Measurements from ENCODE around the gene CD99L2. TPM values are rescaled to one million over a fixed set of nuclear protein-coding genes. Genes with fewer than 3 reads are reported as not detected.

CD99L2 gene
- total RNA-seq, 2 experiments from 2014 or later = 5.9 to 12.3 TPM

GRCh38 chrX:150834695-150835094 lies 63.8 kb downstream of the CD99L2 start:
- H3K27ac ChIP-seq (ENCODE audit: low read depth, low read length, poor library complexity, severe bottlenecking) = no peak overlapping the region
- H3K9me2 ChIP-seq (ENCODE audit: insufficient read depth, low read length) = no peaks in the 10 kb centered on the region
- H3K4me1 ChIP-seq (ENCODE audit: insufficient read depth, low read length, poor library complexity, severe bottlenecking) = no peaks in the 10 kb centered on the region
- no peak overlapping the region for H3K4me2 ChIP-seq (ENCODE audit: low read length)
- no peak for TF ChIP-seq EZH2phosphoT487 (IDR thresholded peaks at IDR 0.05; ENCODE audit: borderline replicate concordance, low read depth, low read length)
- no peak for TF ChIP-seq CTCF (conservative IDR thresholded peaks at IDR 0.05; ENCODE audit: low read length)
- H2AFZ ChIP-seq (ENCODE audit: low read length) = no peak overlapping the region
- no peak overlapping the region for H3K4me3 ChIP-seq (ENCODE audit: low read depth, low read length, poor library complexity, severe bottlenecking)
- H3K36me3 ChIP-seq (ENCODE audit: insufficient read depth, low read length) = no peaks in the 10 kb centered on the region
- H3K79me2 ChIP-seq (ENCODE audit: insufficient read depth, low read depth, low read length) = no peaks in the 10 kb centered on the region
- DNase-seq (ENCODE audit: low spot score) = no peak
- ChIA-PET POLR2A (interaction anchor here (0.6 kb wide), 1 partner anchor 12 kb away, joined by 3 read pairs; no protein-coding TSS in a partner anchor), CTCF (ENCODE audit: unreplicated experiment) (no interaction called here)
- no peaks in the 10 kb centered on the region for H4K20me1 ChIP-seq (ENCODE audit: insufficient read depth, low read length)
- no peaks in the 10 kb centered on the region for H3K9me3 ChIP-seq (ENCODE audit: low read length)
- no TSS peak for BruUV-seq (replicated peaks)
- intact Hi-C loops (cut with micrococcal nuclease; ENCODE audit: unreplicated experiment) = no loop called here

GRCh38 chrX:150833454-150834056 lies 64.9 kb downstream of the CD99L2 start:
- H3K4me1 ChIP-seq (ENCODE audit: insufficient read depth, low read length, poor library complexity, severe bottlenecking) = no peaks in the 10 kb centered on the region
- no peak for DNase-seq (ENCODE audit: low spot score)
- no peaks in the 10 kb centered on the region for H3K36me3 ChIP-seq (ENCODE audit: insufficient read depth, low read length)
- no peak overlapping the region for H3K4me2 ChIP-seq (ENCODE audit: low read length)
- TF ChIP-seq CTCF (conservative IDR thresholded peaks at IDR 0.05; ENCODE audit: low read length) (no peak), EZH2phosphoT487 (IDR thresholded peaks at IDR 0.05; ENCODE audit: borderline replicate concordance, low read depth, low read length) (no peak)
- intact Hi-C loops (cut with micrococcal nuclease; ENCODE audit: unreplicated experiment) = no loop called here
- H3K27ac ChIP-seq (ENCODE audit: low read depth, low read length, poor library complexity, severe bottlenecking) = no peak overlapping the region
- H3K9me2 ChIP-seq (ENCODE audit: insufficient read depth, low read length) = no peaks in the 10 kb centered on the region
- no TSS peak for BruUV-seq (replicated peaks)
- H2AFZ ChIP-seq (ENCODE audit: low read length) = no peak overlapping the region
- no peaks in the 10 kb centered on the region for H4K20me1 ChIP-seq (ENCODE audit: insufficient read depth, low read length)
- H3K79me2 ChIP-seq (ENCODE audit: insufficient read depth, low read depth, low read length) = no peaks in the 10 kb centered on the region
- ChIA-PET CTCF (ENCODE audit: unreplicated experiment) (no interaction called here), POLR2A (no interaction called here)
- H3K4me3 ChIP-seq (ENCODE audit: low read depth, low read length, poor library complexity, severe bottlenecking) = no peak overlapping the region
- H3K9me3 ChIP-seq (ENCODE audit: low read length) = no peaks in the 10 kb centered on the region

GRCh38 chrX:150831863-150832262 lies 66.6 kb downstream of the CD99L2 start:
- BruUV-seq (replicated peaks) = no TSS peak
- H3K9me3 ChIP-seq (ENCODE audit: low read length) = no peaks in the 10 kb centered on the region
- no peaks in the 10 kb centered on the region for H4K20me1 ChIP-seq (ENCODE audit: insufficient read depth, low read length)
- H2AFZ ChIP-seq (ENCODE audit: low read length) = no peak overlapping the region
- intact Hi-C loops (cut with micrococcal nuclease; ENCODE audit: unreplicated experiment) = no loop called here
- H3K27ac ChIP-seq (ENCODE audit: low read depth, low read length, poor library complexity, severe bottlenecking) = no peak overlapping the region
- H3K36me3 ChIP-seq (ENCODE audit: insufficient read depth, low read length) = no peaks in the 10 kb centered on the region
- H3K9me2 ChIP-seq (ENCODE audit: insufficient read depth, low read length) = no peaks in the 10 kb centered on the region
- DNase-seq (ENCODE audit: low spot score) = no peak
- ChIA-PET CTCF (ENCODE audit: unreplicated experiment) (no interaction called here), POLR2A (no interaction called here)
- no peaks in the 10 kb centered on the region for H3K4me1 ChIP-seq (ENCODE audit: insufficient read depth, low read length, poor library complexity, severe bottlenecking)
- TF ChIP-seq CTCF (conservative IDR thresholded peaks at IDR 0.05; ENCODE audit: low read length) (no peak), EZH2phosphoT487 (IDR thresholded peaks at IDR 0.05; ENCODE audit: borderline replicate concordance, low read depth, low read length) (no peak)
- no peaks in the 10 kb centered on the region for H3K79me2 ChIP-seq (ENCODE audit: insufficient read depth, low read depth, low read length)
- H3K4me3 ChIP-seq (ENCODE audit: low read depth, low read length, poor library complexity, severe bottlenecking) = no peak overlapping the region
- H3K4me2 ChIP-seq (ENCODE audit: low read length) = no peak overlapping the region

All from OCI-LY7 (cell line).